Activated CD4-positive, CD25-positive, alpha-beta regulatory T cell treated with anti-CD3 and anti-CD28 coated beads, Interleukin-2, amount 50 U/mL, for 24 hours (primary cell): ENCODE results near the gene CTDSP1.

Experiments
- ATAC-seq, 2 donors: fragments of 150-1000 bp; cut with Tn5 transposase; one replicate each; pipeline ENCODE4 v1.10.0; 2021; ENCODE audit warnings: mild to moderate bottlenecking in 1 of 2, moderate library complexity in 1 of 2

CTDSP1 gene

DNA sequence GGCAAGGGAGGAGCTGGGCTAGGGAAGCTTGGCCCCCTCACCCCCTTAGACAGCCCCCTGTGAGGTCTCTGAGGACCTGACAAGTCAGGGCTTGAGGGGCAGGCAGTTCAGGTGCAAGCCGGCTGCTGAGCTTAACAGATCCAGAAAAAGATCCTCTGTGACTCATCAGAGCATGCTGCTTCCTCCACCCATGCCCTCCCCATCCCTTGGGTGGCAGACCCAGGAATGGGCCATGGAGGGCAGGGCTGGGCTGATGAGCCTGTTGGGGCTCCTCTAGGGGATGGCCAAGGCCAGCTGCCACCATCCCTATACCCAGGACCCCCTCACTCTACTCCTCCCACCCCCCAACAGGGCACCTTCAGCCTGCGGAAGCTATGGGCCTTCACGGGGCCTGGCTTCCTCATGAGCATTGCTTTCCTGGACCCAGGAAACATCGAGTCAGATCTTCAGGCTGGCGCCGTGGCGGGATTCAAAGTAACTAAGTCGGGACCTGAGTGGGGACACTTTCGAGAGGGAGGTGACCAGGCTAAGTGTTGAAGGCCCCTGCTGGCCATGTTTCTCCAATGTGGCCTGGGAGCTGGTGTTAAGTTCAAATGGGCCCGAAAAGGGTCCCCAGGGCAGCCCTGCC lies 15.7 kb upstream of the CTDSP1 start:
- no peak for ATAC-seq

DNA sequence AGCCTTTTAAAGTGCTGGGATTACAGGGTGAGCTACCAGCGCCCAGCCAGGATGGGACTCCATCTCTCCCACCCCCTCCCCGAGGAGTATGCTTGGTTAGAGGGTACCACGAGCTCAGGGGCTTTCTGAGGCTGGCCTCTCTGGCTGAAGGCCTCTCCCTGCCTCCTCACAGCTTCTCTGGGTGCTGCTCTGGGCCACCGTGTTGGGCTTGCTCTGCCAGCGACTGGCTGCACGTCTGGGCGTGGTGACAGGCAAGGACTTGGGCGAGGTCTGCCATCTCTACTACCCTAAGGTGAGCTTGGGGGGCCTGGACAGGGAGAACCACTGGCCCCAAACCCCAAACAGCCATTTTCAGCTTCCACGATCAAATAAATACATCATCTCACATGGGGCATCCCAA lies 14.7 kb upstream of the CTDSP1 start:
- no peak for ATAC-seq

DNA sequence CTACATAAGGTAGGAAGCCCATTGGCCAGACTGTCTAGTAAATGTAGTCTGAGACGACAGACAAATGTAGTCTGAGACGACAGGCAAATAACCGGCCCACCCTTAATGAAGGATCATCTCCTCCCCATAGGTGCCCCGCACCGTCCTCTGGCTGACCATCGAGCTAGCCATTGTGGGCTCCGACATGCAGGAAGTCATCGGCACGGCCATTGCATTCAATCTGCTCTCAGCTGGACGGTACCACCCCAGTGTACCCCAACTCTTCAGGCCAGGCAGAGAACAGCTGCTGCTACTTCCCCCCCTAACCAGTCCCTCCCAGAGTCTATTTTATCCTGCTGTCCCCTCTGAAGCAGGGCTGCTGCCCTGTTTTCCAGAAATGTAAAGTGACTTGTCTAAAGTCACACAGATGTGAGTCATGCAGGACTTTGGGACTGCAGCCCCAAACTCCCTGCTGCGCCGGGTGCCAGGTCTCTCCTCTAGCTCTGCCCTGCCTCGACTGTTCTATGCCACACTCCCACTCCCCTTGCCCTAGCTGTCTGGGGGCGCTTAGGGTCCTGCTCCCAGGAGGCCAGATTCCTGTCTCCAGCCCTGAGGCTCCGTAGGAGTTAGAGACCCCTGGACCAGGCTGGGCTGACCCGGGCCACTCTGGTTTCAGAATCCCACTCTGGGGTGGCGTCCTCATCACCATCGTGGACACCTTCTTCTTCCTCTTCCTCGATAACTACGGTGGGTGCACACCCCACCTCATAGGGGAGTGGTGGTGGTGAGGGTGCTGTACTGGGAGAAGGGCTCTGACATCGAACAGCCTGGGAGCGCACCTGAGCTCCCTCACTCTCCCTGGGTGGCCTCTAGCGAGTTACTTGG lies 12.9 kb upstream of the CTDSP1 start:
- no peak for ATAC-seq

DNA sequence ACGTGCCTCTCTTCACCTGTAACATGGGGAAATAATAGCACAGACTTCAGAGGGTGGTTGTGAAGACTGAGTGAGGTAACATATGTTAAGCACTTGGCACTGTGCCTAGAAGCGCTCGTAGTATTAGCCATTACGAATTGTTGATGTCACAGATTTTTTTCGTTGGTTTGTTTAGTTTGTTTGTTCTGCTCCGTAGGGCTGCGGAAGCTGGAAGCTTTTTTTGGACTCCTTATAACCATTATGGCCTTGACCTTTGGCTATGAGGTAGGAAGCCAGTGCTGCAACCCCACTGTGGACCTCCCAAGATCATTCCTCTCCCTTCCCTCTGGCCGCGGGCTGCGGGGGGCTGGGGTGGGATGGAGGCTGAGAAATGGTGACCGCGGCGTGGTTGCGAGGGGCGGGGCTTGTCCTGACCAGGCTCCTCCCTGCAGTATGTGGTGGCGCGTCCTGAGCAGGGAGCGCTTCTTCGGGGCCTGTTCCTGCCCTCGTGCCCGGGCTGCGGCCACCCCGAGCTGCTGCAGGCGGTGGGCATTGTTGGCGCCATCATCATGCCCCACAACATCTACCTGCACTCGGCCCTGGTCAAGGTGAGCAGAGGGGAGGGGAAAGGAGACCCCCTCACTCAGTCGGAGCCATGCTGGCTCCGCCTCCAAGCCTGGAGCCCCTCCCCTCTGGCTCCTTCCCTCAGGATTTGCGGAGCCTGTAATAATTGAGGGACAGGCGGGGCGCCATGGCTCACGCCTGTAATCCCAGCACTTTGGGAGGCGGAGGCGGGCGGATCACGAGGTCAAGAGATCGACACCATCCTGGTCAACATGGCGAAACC lies 12.1 kb upstream of the CTDSP1 start:
- peak; percentile 44 to 52 for ATAC-seq

DNA sequence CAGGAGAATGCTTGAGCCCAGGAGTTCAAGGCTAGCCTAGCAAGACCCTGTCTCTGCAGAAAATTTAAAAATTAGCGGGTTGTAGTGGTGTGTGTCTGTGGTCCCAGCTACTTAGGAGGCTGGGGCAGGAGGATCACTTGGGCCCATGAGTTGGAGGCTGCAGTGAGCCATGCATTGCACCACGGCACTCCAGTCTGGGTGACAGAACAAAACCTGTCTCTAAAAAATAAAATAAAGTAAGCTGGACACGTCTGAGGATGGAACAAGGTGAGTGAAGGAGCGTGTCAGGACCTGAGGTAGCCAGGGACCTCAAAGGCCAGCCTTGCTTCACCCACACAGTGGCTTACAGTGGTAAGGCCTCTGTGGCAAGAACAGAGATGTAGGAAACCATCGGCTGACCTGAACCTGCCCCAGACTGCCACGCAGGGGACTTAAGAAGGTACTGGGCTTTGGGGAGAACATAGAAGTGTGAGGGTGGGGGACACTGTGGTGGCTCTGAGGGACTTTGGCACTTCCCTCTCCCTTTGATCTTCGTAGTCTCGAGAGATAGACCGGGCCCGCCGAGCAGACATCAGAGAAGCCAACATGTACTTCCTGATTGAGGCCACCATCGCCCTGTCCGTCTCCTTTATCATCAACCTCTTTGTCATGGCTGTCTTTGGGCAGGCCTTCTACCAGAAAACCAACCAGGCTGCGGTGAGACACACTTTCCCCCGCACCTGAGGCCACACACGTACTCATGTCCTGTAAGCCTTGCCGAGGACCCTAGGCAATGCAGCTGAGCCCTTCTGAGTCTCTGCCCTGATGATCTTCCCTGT lies 10.1 kb upstream of the CTDSP1 start:
- no peak for ATAC-seq

DNA sequence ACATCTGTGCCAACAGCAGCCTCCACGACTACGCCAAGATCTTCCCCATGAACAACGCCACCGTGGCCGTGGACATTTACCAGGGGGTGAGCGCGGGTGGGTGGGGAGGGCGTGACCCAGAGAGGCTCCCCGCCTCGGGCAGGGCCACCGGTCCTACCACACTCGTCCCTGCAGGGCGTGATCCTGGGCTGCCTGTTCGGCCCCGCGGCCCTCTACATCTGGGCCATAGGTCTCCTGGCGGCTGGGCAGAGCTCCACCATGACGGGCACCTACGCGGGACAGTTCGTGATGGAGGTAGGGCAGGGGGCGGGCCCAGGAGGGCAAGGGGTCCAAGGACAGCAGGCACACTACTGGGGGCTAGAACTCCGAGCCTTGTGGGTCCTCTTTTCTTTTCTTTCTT lies 8.5 kb upstream of the CTDSP1 start:
- ATAC-seq = no peak

DNA sequence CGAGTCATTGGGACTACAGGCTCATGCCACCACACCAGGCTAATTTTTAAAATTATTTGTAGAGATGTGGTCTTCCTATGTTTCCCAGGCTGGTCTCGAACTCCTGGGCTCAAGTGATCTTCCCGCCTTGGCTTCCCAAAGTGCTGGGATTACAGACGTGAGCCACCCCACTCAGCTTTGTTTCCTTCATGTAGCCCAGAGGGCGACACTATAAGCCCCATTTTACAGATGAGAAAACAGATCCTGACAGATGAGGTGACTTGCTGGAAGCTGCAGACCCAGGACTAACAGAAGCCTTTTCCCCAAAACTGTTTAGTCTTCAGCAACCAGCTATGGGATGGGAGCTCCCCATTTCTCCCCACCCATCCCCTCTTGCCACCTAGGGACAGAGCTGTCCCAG lies 7.2 kb upstream of the CTDSP1 start:
- ATAC-seq = no peak

DNA sequence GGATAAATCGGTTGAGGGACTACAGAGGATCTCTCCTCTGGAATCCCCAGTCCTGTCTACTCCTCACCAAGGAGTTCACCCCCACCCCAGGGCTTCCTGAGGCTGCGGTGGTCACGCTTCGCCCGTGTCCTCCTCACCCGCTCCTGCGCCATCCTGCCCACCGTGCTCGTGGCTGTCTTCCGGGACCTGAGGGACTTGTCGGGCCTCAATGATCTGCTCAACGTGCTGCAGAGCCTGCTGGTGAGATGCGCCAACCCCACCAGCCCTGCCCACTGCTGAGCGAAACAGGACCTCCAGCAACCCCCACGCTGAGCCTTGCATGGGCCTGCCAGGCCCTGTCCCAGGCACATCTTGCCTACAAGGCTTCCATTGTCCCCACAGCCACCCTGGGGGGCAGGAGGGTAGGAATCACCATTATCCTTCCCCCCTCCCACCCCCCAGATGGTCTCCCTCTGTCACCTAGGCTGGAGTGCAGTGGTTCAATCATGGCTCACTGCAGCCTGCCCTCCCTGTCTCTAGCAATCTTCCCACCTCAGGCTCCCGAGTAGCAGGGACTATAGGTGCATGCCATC lies 6.7 kb upstream of the CTDSP1 start:
- no peak for ATAC-seq

DNA sequence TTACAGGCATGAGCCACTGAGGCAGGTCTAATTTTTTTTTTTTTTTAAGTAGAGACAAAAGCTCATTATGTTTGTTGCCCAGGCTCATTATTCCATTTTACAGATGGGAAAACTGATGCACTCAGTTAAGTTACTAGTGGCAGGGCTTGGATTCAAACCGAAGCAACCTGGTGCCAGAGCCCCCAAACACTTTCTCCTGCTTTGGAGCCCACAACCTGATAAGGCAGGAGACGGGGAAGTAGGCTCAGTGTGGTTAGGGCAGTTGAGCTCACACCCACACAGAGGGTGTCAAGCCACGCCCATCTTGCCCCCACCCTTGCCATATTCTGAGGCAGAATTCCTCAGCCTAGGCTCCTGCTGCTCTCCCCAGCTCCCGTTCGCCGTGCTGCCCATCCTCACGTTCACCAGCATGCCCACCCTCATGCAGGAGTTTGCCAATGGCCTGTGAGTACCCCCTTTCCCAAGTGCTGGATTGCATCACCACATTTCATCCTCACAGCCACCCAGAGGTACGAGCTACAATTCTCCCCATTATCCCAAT lies 5.8 kb upstream of the CTDSP1 start:
- ATAC-seq = no peak

DNA sequence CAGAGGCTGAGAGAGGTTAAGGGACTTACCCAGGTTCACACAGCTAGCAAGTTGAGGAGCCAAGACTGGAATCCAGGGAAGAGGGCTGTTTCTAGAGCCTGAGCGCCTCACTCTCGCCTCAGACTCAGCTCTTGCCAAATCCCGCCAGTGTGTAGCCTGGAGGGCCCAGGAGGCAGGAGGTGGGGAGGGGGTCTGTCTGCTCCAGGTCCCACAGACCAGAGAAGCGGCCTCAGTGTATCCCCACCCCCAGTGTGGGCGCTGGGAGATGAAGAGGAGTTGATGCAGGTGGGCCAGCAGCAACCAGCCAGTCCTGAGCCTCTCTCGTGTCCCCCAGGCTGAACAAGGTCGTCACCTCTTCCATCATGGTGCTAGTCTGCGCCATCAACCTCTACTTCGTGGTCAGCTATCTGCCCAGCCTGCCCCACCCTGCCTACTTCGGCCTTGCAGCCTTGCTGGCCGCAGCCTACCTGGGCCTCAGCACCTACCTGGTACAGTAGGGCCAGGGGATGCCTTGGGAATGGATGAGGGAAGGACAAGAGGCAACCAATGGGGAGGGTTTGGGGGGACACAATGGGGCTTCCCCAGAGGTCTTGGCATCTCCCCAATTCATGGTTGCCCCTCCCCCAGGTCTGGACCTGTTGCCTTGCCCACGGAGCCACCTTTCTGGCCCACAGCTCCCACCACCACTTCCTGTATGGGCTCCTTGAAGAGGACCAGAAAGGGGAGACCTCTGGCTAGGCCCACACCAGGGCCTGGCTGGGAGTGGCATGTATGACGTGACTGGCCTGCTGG lies 5.2 kb upstream of the CTDSP1 start:
- no peak for ATAC-seq

DNA sequence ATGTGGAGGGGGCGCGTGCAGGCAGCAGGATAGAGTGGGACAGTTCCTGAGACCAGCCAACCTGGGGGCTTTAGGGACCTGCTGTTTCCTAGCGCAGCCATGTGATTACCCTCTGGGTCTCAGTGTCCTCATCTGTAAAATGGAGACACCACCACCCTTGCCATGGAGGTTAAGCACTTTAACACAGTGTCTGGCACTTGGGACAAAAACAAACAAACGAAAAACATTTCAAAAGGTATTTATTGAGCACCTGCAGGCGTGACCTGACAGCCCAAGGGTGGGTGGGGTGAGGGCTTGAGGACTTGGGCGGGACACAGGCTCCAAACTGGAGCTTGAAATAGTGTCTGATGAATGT lies 4.6 kb upstream of the CTDSP1 start:
- ATAC-seq = no peak

DNA sequence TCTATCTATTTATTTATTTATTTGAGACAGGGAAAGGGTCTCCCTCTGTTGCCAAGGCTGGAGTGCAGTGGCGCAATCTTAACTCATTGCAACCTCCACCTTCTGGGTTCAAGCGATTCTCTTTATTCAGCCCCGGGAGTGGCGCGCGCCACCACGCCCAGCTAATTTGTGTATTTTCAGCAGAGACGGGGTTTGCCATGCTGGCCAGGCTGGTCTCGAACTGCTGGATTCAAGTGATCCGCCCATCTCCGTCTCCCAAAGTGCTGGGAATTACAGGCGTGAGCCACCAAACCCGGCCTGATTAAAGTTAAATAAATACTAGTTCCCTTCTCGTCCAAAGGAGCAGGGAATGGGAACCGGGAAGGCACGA lies 4.2 kb upstream of the CTDSP1 start:
- no peak for ATAC-seq

DNA sequence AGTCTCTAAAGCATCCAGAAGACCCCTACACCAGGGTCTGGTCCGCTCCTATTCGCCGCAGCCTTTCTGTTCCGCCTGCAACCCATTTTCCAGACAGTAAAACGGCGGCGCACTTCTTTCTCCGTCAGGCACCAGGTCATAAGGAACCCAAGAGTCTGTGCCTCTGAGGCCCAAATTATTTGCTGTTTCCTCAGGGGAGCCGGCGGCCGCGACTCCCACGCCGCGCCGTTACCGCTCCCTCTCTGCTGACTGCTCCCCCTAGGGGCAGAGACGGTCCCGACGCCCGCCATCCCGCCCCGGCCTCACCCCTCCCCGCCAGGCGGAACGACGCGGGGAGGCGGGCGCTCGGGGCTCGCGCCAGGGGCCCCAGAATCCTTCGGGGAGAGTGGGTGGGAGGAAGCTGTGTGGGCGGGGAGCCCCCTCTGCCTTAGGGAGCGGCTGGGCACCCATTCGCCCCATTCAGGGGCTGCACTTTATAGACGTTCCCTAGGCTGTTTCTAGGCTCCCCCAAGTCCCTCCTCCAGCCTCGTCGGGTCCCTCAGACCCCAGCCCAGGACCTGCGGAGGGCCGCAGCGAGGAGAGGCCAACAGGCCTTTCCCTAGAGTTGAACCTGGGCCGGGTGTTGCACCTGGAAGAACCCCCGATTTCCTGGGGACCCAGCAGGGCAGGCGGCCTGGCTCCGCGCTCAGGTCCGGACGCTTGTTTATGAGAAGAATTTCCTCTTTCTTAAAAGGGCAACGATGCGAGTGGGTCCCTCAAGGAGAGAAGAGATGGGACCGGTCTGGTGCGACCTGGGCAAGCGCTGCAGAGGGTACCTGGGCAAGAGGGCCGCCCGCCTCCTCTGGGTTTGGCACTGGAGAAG lies 3.6 kb upstream of the CTDSP1 start:
- peak; percentile 63 to 67 for ATAC-seq

DNA sequence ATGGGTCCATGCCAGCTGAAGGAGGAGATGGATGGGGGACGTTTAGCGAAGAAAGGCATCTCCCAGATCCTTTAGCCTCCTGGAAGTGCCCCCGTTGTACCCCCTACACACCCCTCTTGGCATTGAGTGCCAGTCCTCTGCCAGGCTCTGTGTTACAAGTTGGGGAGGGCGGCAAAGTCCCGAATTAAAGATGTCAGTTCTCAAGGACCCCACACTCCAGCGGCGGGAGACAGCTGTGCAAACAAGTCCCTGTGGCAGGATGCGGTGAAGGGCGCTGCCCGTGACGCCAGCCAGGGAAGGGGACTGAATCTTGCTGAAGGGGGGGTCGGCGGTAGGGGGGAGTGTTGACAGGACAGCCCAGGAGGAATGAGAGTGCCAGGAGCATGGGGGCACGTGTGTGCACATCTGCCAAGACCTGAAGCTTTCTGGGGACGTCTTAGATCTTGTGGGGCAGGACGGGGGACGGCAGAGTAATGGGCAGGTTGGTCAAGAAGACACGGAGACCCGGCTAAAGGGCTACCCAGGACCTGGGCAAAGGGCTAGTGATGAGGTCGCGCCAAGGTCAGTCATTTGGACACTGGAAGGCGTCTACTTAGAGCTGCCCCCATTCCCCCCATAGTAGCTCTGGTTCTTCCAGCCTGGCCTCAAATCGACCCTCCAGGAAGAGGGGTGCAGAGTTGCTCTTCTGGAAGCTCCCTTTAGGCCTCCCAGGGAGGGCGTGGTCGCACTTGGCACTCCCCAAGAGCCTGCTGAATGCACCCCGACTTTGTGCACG lies 2.8 kb upstream of the CTDSP1 start:
- no peak for ATAC-seq

DNA sequence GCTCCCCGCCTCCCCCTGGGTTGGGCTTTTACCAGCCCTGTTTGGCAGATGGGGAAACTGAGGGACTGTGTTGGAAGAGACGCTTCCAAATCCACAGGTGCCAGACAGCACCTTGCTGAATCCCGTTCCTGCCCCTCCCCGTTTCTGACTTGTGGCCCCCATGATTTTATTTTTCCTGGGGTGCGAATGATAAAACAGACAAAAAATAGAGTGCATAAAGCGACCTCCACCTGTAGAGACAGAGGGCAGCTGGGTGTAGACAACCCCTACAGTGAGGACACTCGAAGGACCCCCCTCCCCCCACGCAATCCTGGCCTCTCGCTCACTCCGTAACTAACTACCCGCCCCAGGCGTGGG lies 2.2 kb upstream of the CTDSP1 start:
- ATAC-seq = no peak

DNA sequence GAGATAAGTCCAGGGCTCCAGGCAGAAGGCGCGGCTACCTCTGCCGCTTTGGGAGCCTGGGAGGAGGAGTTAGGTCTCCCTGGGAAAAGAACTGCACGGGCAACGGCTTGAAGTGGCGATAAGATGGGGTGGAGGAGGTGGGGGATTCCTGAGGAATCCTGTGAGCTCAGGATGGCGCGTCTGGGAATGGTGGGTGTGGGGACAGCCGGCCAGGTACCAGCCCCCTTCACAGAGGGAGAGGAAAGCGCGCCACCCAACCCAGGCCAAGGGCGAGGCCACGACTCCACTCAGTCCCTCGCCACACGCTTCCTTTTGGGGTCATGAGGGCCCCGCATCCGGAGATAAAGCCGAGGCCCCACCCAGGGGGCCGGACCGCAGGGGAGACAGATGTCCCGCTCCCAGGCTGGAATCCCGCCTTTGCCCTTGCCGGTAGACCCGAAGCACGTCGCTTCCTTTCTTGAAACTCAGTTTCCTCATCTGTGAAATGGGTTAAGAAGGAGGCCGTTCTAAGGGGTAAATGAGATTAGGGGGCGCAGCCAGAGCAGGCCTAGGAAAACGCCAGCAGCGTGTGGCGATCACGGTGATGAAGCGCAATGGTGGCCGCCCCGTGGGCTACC lies 1.7 kb upstream of the CTDSP1 start:
- ATAC-seq = no peak

DNA sequence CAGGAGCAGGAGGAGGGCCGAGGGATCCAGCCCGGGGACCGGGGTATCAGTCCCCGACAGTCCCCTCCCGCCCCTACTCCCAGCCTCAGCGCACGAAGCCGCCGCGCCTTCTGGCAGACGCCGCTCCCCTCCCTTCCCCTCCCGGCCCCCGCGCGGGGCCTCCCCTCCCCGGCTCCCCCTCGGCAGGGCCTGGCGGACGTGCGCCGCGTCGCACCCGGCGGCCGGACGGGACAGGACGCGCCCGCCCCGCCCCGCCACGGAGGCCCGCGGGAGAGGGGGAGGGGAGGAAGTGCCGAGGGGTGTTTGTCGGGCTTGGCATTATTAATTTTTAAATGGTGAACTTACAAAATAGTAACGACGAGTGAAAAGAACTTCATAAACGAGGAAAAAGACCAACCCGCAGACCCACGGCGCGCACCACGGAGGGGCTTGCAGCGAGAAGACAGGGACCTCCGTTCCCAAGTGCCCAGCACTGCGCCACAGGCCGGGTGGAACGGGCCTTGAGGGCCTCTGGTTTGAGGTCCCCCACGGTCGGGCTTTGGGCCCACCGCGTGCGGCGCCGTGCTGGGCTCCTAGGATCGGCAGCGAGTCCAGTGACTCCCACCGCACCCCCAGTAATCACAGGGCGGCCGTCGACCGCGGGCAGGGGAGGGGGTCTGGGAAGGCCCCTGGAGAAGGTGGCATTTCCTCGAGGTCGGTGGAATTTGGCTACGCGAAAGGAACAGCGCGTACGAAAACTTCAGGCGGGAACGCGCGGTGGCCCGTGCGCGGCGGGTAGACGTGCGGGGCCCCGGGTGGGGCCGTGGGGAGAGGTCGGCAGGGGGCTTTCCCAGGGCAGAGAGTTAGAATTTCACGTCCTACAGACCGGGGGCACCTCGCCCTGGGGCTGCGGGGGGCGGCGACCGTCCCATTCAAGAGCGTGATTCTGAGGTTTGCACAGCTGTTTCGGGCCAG lies 954 bp upstream of the CTDSP1 start:
- peak; percentile 3 to 10 for ATAC-seq
